ENCODE measurements around the gene PPFIBP2. TPM values are rescaled to one million over a fixed set of nuclear protein-coding genes. Genes with fewer than 3 reads are reported as not detected.

PPFIBP2 gene
- total and polyA plus RNA-seq, 9 donors, result 40.9 to 72.5 (median 52.1) TPM

DNA sequence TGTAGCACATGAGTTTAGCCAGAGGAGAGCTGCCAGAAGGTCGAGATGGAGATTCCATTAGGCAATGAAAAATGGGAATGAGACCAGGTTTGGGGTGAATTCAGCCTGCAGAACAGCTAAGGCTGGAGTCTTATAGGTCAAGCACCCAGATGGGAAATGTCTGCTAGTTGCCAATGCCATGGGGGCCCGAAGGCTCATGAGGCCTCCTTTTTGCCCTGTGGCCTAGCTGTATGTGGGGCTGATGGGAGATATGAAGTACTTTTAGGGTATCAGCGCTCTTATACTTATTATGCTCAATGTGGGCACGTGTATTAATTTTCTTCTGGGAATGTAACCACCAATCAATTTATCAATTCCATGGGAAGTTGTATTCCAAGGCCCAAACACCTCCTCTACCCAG lies 8.7 kb downstream of the PPFIBP2 start:
- no peak overlapping the region for H3K27ac ChIP-seq (ENCODE audit: low read length)
- 82% methylated on average over 1 of the region's 4 CpGs for WGBS (ENCODE audit: insufficient coverage)
- no peaks in the 10 kb centered on the region for H3K36me3 ChIP-seq (ENCODE audit: control insufficient read depth, insufficient read depth, low read length)
- DNase-seq, result no peak
- no peaks in the 10 kb centered on the region for H3K9me3 ChIP-seq (replicated peaks; ENCODE audit: control insufficient read depth, low read depth, low read length)
- no peaks in the 10 kb centered on the region for H3K27me3 ChIP-seq (ENCODE audit: control insufficient read depth, insufficient read depth, low read length)
- H3K4me1 ChIP-seq (ENCODE audit: control insufficient read depth, insufficient read depth, low read length), result peaks cover 11% of the 10 kb centered on the region
- H3K4me3 ChIP-seq (ENCODE audit: low read length), result no peak overlapping the region

DNA sequence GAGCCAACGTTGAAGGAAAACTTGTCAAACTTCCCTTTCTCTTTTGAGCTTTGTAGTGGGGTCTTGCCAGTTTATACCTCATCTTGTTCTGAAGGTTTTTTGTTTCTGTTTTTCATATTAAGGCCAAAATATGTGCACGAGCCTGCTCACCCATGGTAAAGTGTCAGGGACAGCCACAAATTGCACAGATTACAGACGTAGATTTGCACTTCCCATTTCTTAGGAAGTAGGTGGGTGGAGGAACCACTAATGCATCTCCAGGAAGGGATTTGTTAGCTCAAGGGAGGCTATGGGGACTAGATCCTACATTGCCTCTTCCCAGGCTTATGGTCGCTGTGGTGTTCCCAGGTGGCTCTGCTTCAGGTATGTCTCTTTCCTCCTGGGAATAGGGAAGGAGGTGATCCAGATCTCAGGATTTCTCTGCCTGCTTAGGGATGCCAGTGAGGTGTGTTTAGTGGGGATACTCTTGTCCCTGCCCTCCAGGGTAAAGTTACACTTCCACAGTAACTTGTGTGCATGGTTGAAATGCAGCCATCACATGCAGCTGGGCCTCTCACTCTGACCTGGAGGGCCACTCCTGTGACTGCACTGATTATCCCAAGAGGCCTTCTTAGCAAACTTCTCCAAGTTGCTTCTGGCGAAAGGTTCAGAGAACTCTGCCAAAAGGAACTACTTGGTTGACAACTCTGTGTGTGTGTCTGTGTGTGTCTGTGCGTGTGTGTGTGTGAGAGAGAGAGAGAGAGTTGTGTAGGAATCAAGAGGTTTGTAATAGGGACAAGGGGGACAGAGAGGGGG lies 9.8 kb downstream of the PPFIBP2 start:
- H3K4me3 ChIP-seq (ENCODE audit: low read length), result no peak overlapping the region
- no peaks in the 10 kb centered on the region for H3K9me3 ChIP-seq (replicated peaks; ENCODE audit: control insufficient read depth, low read depth, low read length)
- H3K27me3 ChIP-seq (ENCODE audit: control insufficient read depth, insufficient read depth, low read length), result no peaks in the 10 kb centered on the region
- peaks cover 11% of the 10 kb centered on the region for H3K4me1 ChIP-seq (ENCODE audit: control insufficient read depth, insufficient read depth, low read length)
- H3K27ac ChIP-seq (ENCODE audit: low read length), result no peak overlapping the region
- WGBS (ENCODE audit: insufficient coverage), result 17% methylated on average over 4 of the region's 6 CpGs
- DNase-seq, result peak; percentile 75
- H3K36me3 ChIP-seq (ENCODE audit: control insufficient read depth, insufficient read depth, low read length), result no peaks in the 10 kb centered on the region

DNA sequence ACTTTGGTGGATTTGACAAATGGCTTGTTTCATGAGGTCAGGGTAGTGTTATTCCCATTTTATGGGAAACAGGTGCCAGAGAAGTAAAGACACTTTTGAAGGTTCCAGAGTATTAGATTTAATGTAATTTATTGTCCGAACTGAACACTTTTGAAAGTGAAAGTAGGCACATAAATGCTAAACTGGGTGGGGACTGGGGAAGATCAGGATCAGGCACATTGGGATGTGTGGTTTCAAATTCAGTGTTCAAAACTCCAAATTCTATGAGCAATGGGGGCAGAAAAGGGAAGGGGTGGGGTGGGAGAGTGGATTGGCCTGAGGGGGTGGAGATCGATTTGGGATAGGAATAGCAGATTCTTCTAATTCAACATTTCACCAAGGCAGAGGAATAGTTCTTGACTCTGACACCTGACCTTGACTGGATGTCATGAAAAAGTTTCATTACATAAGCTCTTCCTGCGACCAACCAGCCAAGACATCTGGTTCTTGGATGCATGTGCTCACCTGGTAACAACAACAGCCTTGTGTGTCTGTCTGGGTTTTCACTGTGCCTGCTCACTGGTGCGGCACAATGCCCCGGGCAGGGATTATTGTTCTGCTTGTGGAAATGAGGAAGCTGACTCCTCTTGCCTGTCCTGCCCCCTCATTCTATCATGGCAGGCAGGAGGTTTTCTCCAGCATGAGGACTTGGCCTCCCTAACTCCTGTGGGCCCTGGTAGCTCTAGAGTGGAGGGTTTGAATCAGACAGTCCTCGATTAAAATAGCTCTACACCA lies 10.8 kb downstream of the PPFIBP2 start:
- peaks cover 11% of the 10 kb centered on the region for H3K4me1 ChIP-seq (ENCODE audit: control insufficient read depth, insufficient read depth, low read length)
- no peak overlapping the region for H3K4me3 ChIP-seq (ENCODE audit: low read length)

DNA sequence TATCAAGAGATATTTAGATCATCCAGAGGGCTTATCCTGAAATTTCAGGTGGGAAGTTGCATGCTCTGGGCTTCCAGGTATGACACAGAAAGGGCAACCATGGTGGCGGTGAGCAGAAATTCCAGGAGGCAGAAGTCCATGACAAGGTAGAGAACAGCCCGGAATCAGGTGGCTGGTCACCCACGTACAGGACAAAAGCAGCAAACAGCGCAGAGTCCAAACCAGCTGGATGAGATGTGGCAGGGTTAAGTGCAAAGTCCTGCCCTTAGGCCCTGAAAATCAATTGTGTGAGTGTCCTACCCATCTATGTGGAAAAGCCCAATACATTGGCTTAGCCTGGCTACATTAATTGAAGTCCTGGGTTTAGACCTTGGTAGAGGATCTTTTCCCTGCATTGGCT lies 11.6 kb downstream of the PPFIBP2 start:
- H3K27ac ChIP-seq (ENCODE audit: low read length), result no peak overlapping the region
- 100% methylated on average over 4 of the region's 4 CpGs for WGBS (ENCODE audit: insufficient coverage)
- no peak overlapping the region for H3K4me3 ChIP-seq (ENCODE audit: low read length)
- no peak for DNase-seq
- no peaks in the 10 kb centered on the region for H3K9me3 ChIP-seq (replicated peaks; ENCODE audit: control insufficient read depth, low read depth, low read length)
- no peaks in the 10 kb centered on the region for H3K27me3 ChIP-seq (ENCODE audit: control insufficient read depth, insufficient read depth, low read length)
- H3K4me1 ChIP-seq (ENCODE audit: control insufficient read depth, insufficient read depth, low read length), result peaks cover 11% of the 10 kb centered on the region
- no peaks in the 10 kb centered on the region for H3K36me3 ChIP-seq (ENCODE audit: control insufficient read depth, insufficient read depth, low read length)

More for the DNA sequence above, 10.8 kb downstream of the PPFIBP2 start:
- H3K9me3 ChIP-seq (replicated peaks; ENCODE audit: control insufficient read depth, low read depth, low read length), result no peaks in the 10 kb centered on the region
- no peak for DNase-seq
- 80% methylated on average over 3 of the region's 6 CpGs for WGBS (ENCODE audit: insufficient coverage)
- H3K27ac ChIP-seq (ENCODE audit: low read length), result no peak overlapping the region
- H3K36me3 ChIP-seq (ENCODE audit: control insufficient read depth, insufficient read depth, low read length), result no peaks in the 10 kb centered on the region
- no peaks in the 10 kb centered on the region for H3K27me3 ChIP-seq (ENCODE audit: control insufficient read depth, insufficient read depth, low read length)

DNA sequence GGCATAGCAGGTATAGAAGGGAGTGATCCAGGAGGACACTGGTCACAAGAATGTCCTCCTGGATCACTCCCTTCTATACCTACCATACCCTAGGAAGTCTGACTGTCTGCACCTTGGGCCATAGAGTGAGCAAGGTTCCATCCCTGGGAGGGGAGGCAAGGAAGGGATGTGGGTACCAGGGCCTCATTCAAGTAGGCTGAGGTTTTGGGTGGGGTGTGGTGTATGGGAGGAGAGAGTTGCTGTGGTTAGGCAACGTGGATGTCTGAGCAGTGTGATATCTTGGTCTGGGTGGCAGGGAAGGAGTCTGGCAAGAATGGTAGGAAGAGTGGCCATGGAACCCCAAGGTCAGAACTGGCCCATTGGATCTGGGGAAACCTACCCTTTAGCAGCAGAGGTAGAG lies 13.2 kb downstream of the PPFIBP2 start:
- Histone ChIP-seq H3K36me3 (ENCODE audit: control insufficient read depth, insufficient read depth, low read length) (no peaks in the 10 kb centered on the region), H3K9me3 (replicated peaks; ENCODE audit: control insufficient read depth, low read depth, low read length) (no peaks in the 10 kb centered on the region), H3K4me3 (ENCODE audit: low read length) (no peak overlapping the region), H3K27me3 (ENCODE audit: control insufficient read depth, insufficient read depth, low read length) (no peaks in the 10 kb centered on the region), H3K27ac (ENCODE audit: low read length) (no peak overlapping the region), H3K4me1 (ENCODE audit: control insufficient read depth, insufficient read depth, low read length) (peaks cover 11% of the 10 kb centered on the region)
- no peak for DNase-seq
- 43% methylated on average over 1 of the region's 1 CpG for WGBS (ENCODE audit: insufficient coverage)

DNA sequence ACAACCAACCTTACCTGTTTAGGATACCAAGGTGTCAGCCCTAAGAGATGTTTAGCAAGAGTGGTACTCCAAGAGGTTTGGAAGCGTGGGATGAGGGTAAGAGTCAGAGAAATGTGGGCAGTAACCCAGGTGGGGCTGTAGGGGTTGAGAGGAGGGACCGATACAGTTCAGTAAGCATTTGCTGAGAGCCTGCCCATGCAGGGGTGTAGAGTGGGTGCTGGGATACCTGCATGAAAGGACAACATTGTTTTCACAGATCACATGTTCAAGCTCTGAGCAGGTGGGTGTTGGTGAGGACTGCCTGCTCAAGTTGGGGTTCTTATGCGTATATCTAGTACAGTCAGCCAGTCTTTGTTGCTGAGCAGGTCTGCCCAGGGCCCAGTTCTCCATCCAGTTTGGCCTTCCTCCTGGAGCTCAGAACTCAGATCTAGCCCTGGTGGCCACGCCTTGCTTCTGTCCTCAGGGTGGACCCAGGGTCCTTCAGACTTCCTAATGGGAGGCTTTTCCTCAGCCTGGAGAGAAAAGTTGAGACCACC lies 14.8 kb downstream of the PPFIBP2 start:
- 95% methylated on average over 4 of the region's 4 CpGs for WGBS (ENCODE audit: insufficient coverage)

DNA sequence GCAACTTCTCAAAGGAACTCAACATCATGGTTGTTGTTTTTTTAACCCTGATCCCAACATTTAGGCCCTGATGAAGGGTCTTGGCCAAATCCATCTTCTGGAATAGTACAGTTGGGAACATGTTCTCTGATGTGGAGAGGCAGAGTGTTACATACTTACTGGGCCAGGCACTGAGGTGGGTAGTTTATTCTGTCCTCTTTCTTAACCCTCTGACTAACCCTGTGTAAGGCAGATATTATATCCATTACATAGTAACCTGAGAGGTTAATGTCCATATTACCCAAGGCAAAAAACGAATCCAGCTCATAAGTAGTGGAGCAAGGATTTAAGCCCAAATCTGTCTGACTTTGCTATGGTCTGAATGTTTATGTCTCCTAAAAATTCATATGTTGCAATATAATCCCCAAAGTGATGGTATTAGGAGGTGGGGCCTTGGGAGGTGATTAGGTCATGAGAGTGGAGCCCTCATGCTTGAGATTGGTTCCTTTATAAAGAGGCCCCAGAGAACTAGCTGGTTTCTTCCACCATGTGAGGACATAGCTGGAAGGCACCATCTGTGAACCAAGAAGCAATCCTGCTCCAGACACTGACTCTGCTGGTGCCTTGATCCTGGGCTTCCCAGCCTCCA lies 16.3 kb downstream of the PPFIBP2 start:
- H3K4me3 ChIP-seq (ENCODE audit: low read length), result no peak overlapping the region
- H3K27ac ChIP-seq (ENCODE audit: low read length), result no peak overlapping the region
- no CpG with 5 or more reads among the region's 1 CpG for WGBS (ENCODE audit: insufficient coverage)
- DNase-seq, result no peak
- H3K9me3 ChIP-seq (replicated peaks; ENCODE audit: control insufficient read depth, low read depth, low read length), result no peaks in the 10 kb centered on the region
- no peaks in the 10 kb centered on the region for H3K27me3 ChIP-seq (ENCODE audit: control insufficient read depth, insufficient read depth, low read length)
- no peaks in the 10 kb centered on the region for H3K36me3 ChIP-seq (ENCODE audit: control insufficient read depth, insufficient read depth, low read length)
- H3K4me1 ChIP-seq (ENCODE audit: control insufficient read depth, insufficient read depth, low read length), result peaks cover 3% of the 10 kb centered on the region

More for the DNA sequence above, 14.8 kb downstream of the PPFIBP2 start:
- no peaks in the 10 kb centered on the region for H3K9me3 ChIP-seq (replicated peaks; ENCODE audit: control insufficient read depth, low read depth, low read length)
- H3K4me3 ChIP-seq (ENCODE audit: low read length), result no peak overlapping the region
- DNase-seq, result no peak
- H3K36me3 ChIP-seq (ENCODE audit: control insufficient read depth, insufficient read depth, low read length), result no peaks in the 10 kb centered on the region
- H3K27me3 ChIP-seq (ENCODE audit: control insufficient read depth, insufficient read depth, low read length), result no peaks in the 10 kb centered on the region
- H3K27ac ChIP-seq (ENCODE audit: low read length), result no peak overlapping the region
- peaks cover 8% of the 10 kb centered on the region for H3K4me1 ChIP-seq (ENCODE audit: control insufficient read depth, insufficient read depth, low read length)

DNA sequence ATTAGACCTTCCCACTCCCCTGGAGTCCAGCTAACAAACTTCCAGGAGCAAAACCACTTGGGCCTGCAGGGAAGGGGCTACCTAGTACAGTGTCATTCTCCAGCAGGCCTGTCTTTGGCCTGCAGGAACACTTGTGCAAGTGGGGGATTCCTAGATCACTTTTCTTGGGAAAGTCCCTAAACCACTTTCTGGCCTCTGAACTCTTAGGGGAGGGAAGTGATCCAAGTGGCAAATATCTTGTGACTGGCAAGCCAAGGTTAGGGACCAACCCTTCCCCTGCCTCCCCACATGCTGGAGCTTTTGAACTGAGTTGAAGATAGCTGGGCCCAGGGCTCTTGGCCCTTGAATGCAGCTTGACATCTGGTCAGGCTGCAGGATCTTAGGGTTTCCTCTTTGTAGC lies 17.2 kb downstream of the PPFIBP2 start:
- Histone ChIP-seq H3K27me3 (ENCODE audit: control insufficient read depth, insufficient read depth, low read length) (peaks cover under 1% of the 10 kb centered on the region), H3K9me3 (replicated peaks; ENCODE audit: control insufficient read depth, low read depth, low read length) (no peaks in the 10 kb centered on the region), H3K4me1 (ENCODE audit: control insufficient read depth, insufficient read depth, low read length) (peaks cover 3% of the 10 kb centered on the region), H3K27ac (ENCODE audit: low read length) (no peak overlapping the region), H3K4me3 (ENCODE audit: low read length) (no peak overlapping the region), H3K36me3 (ENCODE audit: control insufficient read depth, insufficient read depth, low read length) (no peaks in the 10 kb centered on the region)
- DNase-seq, result no peak

DNA sequence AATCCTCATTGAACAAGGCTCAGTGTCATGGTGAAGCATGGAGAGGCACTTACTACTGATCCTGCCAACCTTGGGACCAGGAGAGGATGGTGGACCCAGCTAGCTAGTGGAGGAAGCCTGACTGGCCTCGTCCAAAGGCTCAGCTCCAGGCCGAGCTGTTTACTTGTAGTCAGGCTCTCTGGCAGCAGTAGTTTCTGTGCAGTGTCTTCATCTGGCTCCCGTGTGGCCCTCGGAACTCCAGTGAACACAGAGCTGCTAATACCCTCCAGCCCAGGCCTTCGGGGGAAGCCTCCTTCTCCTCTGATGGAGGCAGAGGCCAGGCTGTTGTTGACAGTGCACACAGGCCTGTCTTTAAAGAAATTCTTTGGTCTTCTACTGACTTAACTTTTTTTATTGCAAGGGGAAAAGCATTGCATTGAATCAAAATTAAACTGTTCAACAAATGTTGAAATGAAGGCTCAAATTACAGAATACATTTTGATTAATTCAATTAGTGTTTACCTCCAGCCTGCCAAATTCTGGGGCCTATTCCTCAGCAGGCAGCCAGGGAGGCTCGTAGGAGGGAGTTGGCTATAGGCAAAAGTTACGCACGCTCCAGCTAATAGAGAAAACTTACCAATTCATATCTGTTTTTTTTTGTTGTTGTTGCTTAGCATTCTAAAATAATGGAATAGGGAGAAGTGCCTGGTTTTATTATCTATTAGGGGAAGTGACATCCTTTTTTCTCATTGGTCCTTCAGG lies 18.8 kb downstream of the PPFIBP2 start:
- DNase-seq, result peak; percentile 66
- WGBS (ENCODE audit: insufficient coverage), result 43% methylated on average over 4 of the region's 8 CpGs

More for the DNA sequence above, 18.8 kb downstream of the PPFIBP2 start:
- Histone ChIP-seq H3K27me3 (ENCODE audit: control insufficient read depth, insufficient read depth, low read length) (peaks cover 2% of the 10 kb centered on the region), H3K27ac (ENCODE audit: low read length) (no peak overlapping the region), H3K36me3 (ENCODE audit: control insufficient read depth, insufficient read depth, low read length) (no peaks in the 10 kb centered on the region), H3K4me3 (ENCODE audit: low read length) (no peak overlapping the region), H3K4me1 (ENCODE audit: control insufficient read depth, insufficient read depth, low read length) (peaks cover 3% of the 10 kb centered on the region), H3K9me3 (replicated peaks; ENCODE audit: control insufficient read depth, low read depth, low read length) (no peaks in the 10 kb centered on the region)
